Activated CD4-positive, alpha-beta T cell treated with anti-CD3 and anti-CD28 coated beads for 36 hours (primary cell): ENCODE measurements around the gene GLCCI1. TPM values are rescaled to one million over a fixed set of nuclear protein-coding genes. Genes with fewer than 3 reads are reported as not detected.

Experiments used
- ATAC-seq: fragments of 200-7000 bp; cut with Tn5 transposase; one replicate; pipeline ENCODE4 v1.10.0; 2021; ENCODE audit warnings: mild to moderate bottlenecking, moderate library complexity
- CTCF ChIA-PET: fragments of 350-600 bp; sonication (Branson Sonifier 250); formaldehyde crosslinking; loops from one replicate; lab custom pipeline; 2021; ENCODE audit warnings: antibody characterized with exemption; lab: Charles Lee
- POLR2A ChIA-PET: fragments of 350-600 bp; sonication (Branson Sonifier 250); formaldehyde crosslinking; loops from one replicate; lab custom pipeline; 2021; ENCODE audit warnings: antibody characterized with exemption, inconsistent platforms; lab: Charles Lee
- DNase-seq: peaks from one replicate; pipeline ENCODE4 v3.0.0-alpha.2; 2020
- H3K27ac Mint-ChIP-seq: one replicate; pipeline ENCODE4 v1.8.0; 2021; ENCODE audit warnings: mixed read lengths
- H3K27me3 Mint-ChIP-seq: one replicate; pipeline ENCODE4 v1.8.0; 2021; ENCODE audit warnings: mixed read lengths
- H3K36me3 Mint-ChIP-seq: one replicate; pipeline ENCODE4 v1.8.0; 2021; ENCODE audit warnings: low read depth, mixed read lengths
- H3K4me1 Mint-ChIP-seq: one replicate; pipeline ENCODE4 v1.8.0; 2021; ENCODE audit warnings: mixed read lengths
- H3K4me3 Mint-ChIP-seq: one replicate; pipeline ENCODE4 v1.8.0; 2021; ENCODE audit warnings: mild to moderate bottlenecking, moderate library complexity, mixed read lengths
- H3K9me3 Mint-ChIP-seq: one replicate; pipeline ENCODE4 v1.8.0; 2021; ENCODE audit warnings: low read depth, mixed read lengths
- intact Hi-C, 2 experiments: fragments of 100-400 bp; cut with DNase I in 1 of 2; cut with micrococcal nuclease in 1 of 2; formaldehyde crosslinking; loops; one replicate each; pipeline versions ENCODE4 v1.14.2 to v1.15.1; 2022 to 2024; cut with DNase I, micrococcal nuclease
- total RNA-seq, 2 experiments: library from RNA; stranded (reverse); gene quantifications; one replicate each; pipeline ENCODE4 v1.2.3, GENCODE V29; 2021

GLCCI1 gene
- total RNA-seq, 2 experiments from 2014 or later, result 12.3 to 15.1 TPM

GRCh38 chr7:7933915-7934526, 34.6 kb upstream of the GLCCI1 start:
- no peak for ATAC-seq
- Mint-ChIP-seq H3K4me3 (no peak overlapping the region), H3K9me3 (no peaks in the 10 kb centered on the region), H3K4me1 (no peaks in the 10 kb centered on the region), H3K27ac (no peak overlapping the region), H3K27me3 (no peaks in the 10 kb centered on the region), H3K36me3 (no peaks in the 10 kb centered on the region)
- CTCF ChIA-PET, result interaction anchor here (1.5 kb wide), 1 partner anchor 362 kb away, joined by 3 read pairs; no protein-coding TSS in a partner anchor
- POLR2A ChIA-PET, result no interaction called here
- no peak for DNase-seq
- intact Hi-C loops, result no loop called here

- ChIA-PET POLR2A (no interaction called here), CTCF (interaction anchor here (1.5 kb wide), 1 partner anchor 361 kb away, joined by 3 read pairs; no protein-coding TSS in a partner anchor)
- Mint-ChIP-seq H3K4me3 (no peak overlapping the region), H3K4me1 (no peaks in the 10 kb centered on the region), H3K27ac (no peak overlapping the region), H3K36me3 (no peaks in the 10 kb centered on the region), H3K9me3 (no peaks in the 10 kb centered on the region), H3K27me3 (no peaks in the 10 kb centered on the region)
- intact Hi-C loops, result no loop called here
- DNase-seq (no peak), ATAC-seq (no peak)
Observed at GRCh38 chr7:7934945-7935344, 33.7 kb upstream of the GLCCI1 start.

GRCh38 chr7:7938471-7938870, 30.1 kb upstream of the GLCCI1 start:
- no peak for DNase-seq
- POLR2A ChIA-PET, result no interaction called here
- Mint-ChIP-seq H3K36me3 (no peaks in the 10 kb centered on the region), H3K9me3 (no peaks in the 10 kb centered on the region), H3K27me3 (no peaks in the 10 kb centered on the region), H3K4me1 (no peaks in the 10 kb centered on the region), H3K4me3 (no peak overlapping the region), H3K27ac (no peak overlapping the region)
- no peak for ATAC-seq
- CTCF ChIA-PET, result interaction anchor here (0.6 to 1.2 kb wide), 2 partner anchors 11 to 259 kb away, joined by 4 read pairs; no protein-coding TSS in a partner anchor
- intact Hi-C loops, result no loop called here

DNA sequence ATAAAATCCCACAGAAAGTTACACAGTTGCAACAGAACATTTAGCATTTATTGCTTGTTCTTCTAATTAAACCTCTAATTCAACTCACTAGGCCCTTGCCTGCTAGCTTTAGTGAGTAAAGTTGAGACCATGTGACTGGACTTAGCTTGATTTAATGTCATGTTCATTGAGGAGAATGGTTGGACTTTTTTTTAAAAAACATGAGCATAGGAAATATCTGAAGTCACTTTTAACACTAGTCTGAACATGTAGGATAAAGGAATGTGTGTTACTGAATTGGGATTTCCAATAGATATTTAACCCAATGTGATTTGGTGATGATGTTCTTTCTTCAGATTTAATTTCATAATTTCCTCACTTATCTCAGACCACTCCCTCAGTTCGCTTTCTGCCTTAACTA, 24.6 kb upstream of the GLCCI1 start:
- ChIA-PET CTCF (interaction anchor here (0.8 to 1.7 kb wide), 3 partner anchors 12 to 22 kb away, joined by 3 to 7 read pairs (median 5); no protein-coding TSS in a partner anchor), POLR2A (interaction anchor here (1.1 kb wide), 1 partner anchor 182 kb away, joined by 3 read pairs; no protein-coding TSS in a partner anchor)
- Mint-ChIP-seq H3K27me3 (no peaks in the 10 kb centered on the region), H3K36me3 (no peaks in the 10 kb centered on the region), H3K27ac (peak overlapping the region; percentile 90), H3K4me3 (no peak overlapping the region), H3K9me3 (no peaks in the 10 kb centered on the region), H3K4me1 (peaks cover 21% of the 10 kb centered on the region)
- DNase-seq (no peak), ATAC-seq (no peak)
- intact Hi-C loops, result loop anchor here in 1 of 2 experiments (2.0 kb wide), 1 partner anchor 23 kb away; no protein-coding TSS in a partner anchor

GRCh38 chr7:7944619-7945282, 23.8 kb upstream of the GLCCI1 start:
- Mint-ChIP-seq H3K36me3 (no peaks in the 10 kb centered on the region), H3K27ac (peak overlapping the region; percentile 90), H3K4me3 (peak overlapping the region; percentile 58), H3K4me1 (peaks cover 21% of the 10 kb centered on the region), H3K9me3 (no peaks in the 10 kb centered on the region), H3K27me3 (no peaks in the 10 kb centered on the region)
- ATAC-seq (peak; percentile 94), DNase-seq (peak; percentile 79)
- ChIA-PET POLR2A (interaction anchor here (1.1 kb wide), 1 partner anchor 181 kb away, joined by 3 read pairs; no protein-coding TSS in a partner anchor), CTCF (interaction anchor here (1.0 to 1.7 kb wide), 4 partner anchors 14 to 22 kb away, joined by 3 to 7 read pairs (median 4); no protein-coding TSS in a partner anchor)
- intact Hi-C loops, result loop anchor here (1.0 to 2.0 kb wide), 3 partner anchors 24 to 182 kb away; partner anchors contain the start of gene GLCCI1 (in 1 of the 2)

- no peaks in the 10 kb centered on the region for H3K27me3 Mint-ChIP-seq
- intact Hi-C loops, result no loop called here
- DNase-seq (no peak), ATAC-seq (no peak)
- H3K4me1 Mint-ChIP-seq, result peaks cover 21% of the 10 kb centered on the region
- H3K36me3 Mint-ChIP-seq, result peaks cover 3% of the 10 kb centered on the region
- peaks cover 3% of the 10 kb centered on the region for H3K9me3 Mint-ChIP-seq
- POLR2A ChIA-PET, result no interaction called here
- CTCF ChIA-PET, result no interaction called here
- no peak overlapping the region for H3K27ac Mint-ChIP-seq
- H3K4me3 Mint-ChIP-seq, result no peak overlapping the region
Observed at GRCh38 chr7:7946486-7946885, 22.1 kb upstream of the GLCCI1 start.

DNA sequence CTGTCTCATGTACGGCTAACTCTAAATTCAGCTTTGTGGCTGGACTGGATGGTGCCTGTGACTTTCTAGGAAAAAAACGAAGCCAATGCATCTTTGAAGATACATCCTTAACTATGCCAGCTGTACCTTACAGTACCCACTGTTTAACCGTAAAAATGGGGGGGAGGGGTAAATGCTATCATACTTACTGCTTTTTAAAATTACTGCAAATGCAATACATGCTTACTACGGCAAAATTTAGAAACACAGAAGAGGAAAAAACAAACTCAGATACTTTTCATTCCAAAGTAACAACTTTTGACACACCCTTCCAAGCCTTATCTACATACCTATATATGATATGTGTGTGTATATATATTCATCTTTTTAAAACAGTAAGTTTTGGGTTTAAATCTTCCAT, 20.4 kb upstream of the GLCCI1 start:
- Mint-ChIP-seq H3K27me3 (no peaks in the 10 kb centered on the region), H3K27ac (no peak overlapping the region), H3K36me3 (peaks cover 3% of the 10 kb centered on the region), H3K4me3 (no peak overlapping the region), H3K9me3 (peaks cover 3% of the 10 kb centered on the region), H3K4me1 (peaks cover 21% of the 10 kb centered on the region)
- ChIA-PET CTCF (interaction anchor here (0.7 to 1.3 kb wide), 2 partner anchors 232 to 268 kb away, joined by 3 read pairs; no protein-coding TSS in a partner anchor), POLR2A (no interaction called here)
- intact Hi-C loops, result no loop called here
- ATAC-seq, result no peak
- no peak for DNase-seq

DNA sequence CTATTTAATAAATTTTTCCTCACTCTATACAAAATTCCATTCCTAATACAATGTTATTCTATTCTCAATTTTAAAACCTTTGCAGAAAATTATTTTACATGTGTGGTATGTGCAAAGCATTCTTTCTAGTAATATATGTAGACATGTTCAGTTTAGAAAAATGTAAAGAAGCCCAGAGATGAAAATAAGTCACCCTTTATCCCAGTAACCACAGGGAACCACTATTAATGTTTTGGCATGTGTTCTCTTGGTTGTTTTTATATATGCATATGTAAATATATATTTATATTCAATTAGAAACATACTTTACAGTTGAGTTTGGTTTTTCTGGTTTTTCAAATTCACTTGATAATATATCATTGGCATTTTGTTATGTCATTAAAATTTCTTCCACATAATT, 14.8 kb upstream of the GLCCI1 start:
- Mint-ChIP-seq H3K36me3 (peaks cover 3% of the 10 kb centered on the region), H3K4me1 (no peaks in the 10 kb centered on the region), H3K27ac (no peak overlapping the region), H3K27me3 (no peaks in the 10 kb centered on the region), H3K9me3 (peaks cover 3% of the 10 kb centered on the region), H3K4me3 (no peak overlapping the region)
- DNase-seq (no peak), ATAC-seq (no peak)
- CTCF ChIA-PET, result interaction anchor here (2.4 kb wide), 1 partner anchor 12 kb away, joined by 8 read pairs; no protein-coding TSS in a partner anchor
- POLR2A ChIA-PET, result no interaction called here
- intact Hi-C loops, result no loop called here

GRCh38 chr7:7956531-7957128, 12.0 kb upstream of the GLCCI1 start:
- Mint-ChIP-seq H3K4me3 (no peak overlapping the region), H3K27me3 (no peaks in the 10 kb centered on the region), H3K4me1 (no peaks in the 10 kb centered on the region), H3K27ac (no peak overlapping the region), H3K36me3 (no peaks in the 10 kb centered on the region), H3K9me3 (no peaks in the 10 kb centered on the region)
- ATAC-seq (no peak), DNase-seq (no peak)
- intact Hi-C loops, result no loop called here
- ChIA-PET POLR2A (no interaction called here), CTCF (interaction anchor here (0.6 kb wide), 1 partner anchor 304 kb away, joined by 3 read pairs; no protein-coding TSS in a partner anchor)

- Mint-ChIP-seq H3K27ac (no peak overlapping the region), H3K4me1 (no peaks in the 10 kb centered on the region), H3K4me3 (no peak overlapping the region), H3K36me3 (no peaks in the 10 kb centered on the region), H3K27me3 (no peaks in the 10 kb centered on the region), H3K9me3 (no peaks in the 10 kb centered on the region)
- intact Hi-C loops, result no loop called here
- DNase-seq (no peak), ATAC-seq (no peak)
- ChIA-PET CTCF (interaction anchor here (0.6 to 0.8 kb wide), 2 partner anchors 177 to 192 kb away, joined by 3 to 4 read pairs; no protein-coding TSS in a partner anchor), POLR2A (no interaction called here)
Observed at GRCh38 chr7:7957513-7957912, 11.1 kb upstream of the GLCCI1 start.

DNA sequence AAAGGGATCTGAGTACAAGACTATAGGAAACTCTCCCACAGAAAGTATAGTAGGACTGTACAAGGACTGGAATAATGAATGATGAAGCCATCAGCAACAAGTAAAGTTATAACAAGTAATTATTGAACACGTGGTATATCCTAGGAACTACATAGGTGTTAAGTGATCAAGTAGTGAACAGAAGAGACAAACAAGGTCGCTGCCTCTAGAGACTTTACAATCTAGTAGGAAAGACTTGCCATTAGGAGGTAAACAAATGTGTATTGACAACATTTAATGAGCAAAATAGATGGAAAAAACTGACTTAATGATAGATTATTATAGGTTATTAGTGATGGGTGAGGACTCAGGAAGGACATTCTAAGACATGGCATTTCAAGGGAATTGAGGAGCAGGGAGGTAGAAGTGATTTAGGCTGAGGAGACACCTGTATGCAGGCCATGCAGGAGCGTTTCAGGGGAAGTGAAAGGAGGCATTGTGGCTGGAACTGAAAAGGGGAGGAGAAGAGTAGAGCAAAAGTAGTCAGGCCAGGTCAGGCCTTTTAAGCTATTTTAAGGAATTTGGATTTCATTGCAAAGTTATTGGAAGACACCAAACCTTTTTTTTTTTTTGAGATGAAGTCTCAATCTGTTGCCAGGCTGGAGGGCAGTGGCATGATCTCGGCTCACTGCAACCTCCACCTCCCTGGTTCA, 8.5 kb upstream of the GLCCI1 start:
- POLR2A ChIA-PET, result no interaction called here
- no peak overlapping the region for H3K4me3 Mint-ChIP-seq
- no peaks in the 10 kb centered on the region for H3K9me3 Mint-ChIP-seq
- DNase-seq (no peak), ATAC-seq (no peak)
- no peaks in the 10 kb centered on the region for H3K36me3 Mint-ChIP-seq
- CTCF ChIA-PET, result no interaction called here
- peaks cover 4% of the 10 kb centered on the region for H3K4me1 Mint-ChIP-seq
- intact Hi-C loops, result loop anchor here in 1 of 2 experiments (10.0 kb wide), 1 partner anchor 395 kb away; the partner anchor contains the start of gene MIOS
- no peak overlapping the region for H3K27ac Mint-ChIP-seq
- no peaks in the 10 kb centered on the region for H3K27me3 Mint-ChIP-seq
